Skin epidermis (tissue), 12 donors: ENCODE measurements around the gene SELENOV.
A peak's percentile ranks its signal among the peaks of the same experiment; 100 is the strongest.

Source experiments
- H3K27ac ChIP-seq, 21 experiments: fragments of 200-600 bp; sonication (generic) in 11 of 21; one replicate each; pipeline ENCODE4 v1.5.0; 2020; ENCODE audit warnings: mild to moderate bottlenecking in 3 of 21, inconsistent platforms in 2 of 21, moderate library complexity in 2 of 21
- H3K4me3 ChIP-seq, 7 experiments: fragments of 200-600 bp; sonication (generic) in 2 of 7; one replicate each; pipeline ENCODE4 v1.5.0; 2020; ENCODE audit warnings: inconsistent platforms in 2 of 7, mild to moderate bottlenecking in 2 of 7, moderate library complexity in 1 of 7

The SELENOV gene

GRCh38 chr19:39550197-39550596, 35.3 kb downstream of the SELENOV start:
- Histone ChIP-seq H3K27ac (no peak overlapping the region), H3K4me3 (no peak overlapping the region)

GRCh38 chr19:39553082-39553652, 38.2 kb downstream of the SELENOV start:
- H3K4me3 ChIP-seq, result no peak overlapping the region
- H3K27ac ChIP-seq, result no peak overlapping the region

DNA sequence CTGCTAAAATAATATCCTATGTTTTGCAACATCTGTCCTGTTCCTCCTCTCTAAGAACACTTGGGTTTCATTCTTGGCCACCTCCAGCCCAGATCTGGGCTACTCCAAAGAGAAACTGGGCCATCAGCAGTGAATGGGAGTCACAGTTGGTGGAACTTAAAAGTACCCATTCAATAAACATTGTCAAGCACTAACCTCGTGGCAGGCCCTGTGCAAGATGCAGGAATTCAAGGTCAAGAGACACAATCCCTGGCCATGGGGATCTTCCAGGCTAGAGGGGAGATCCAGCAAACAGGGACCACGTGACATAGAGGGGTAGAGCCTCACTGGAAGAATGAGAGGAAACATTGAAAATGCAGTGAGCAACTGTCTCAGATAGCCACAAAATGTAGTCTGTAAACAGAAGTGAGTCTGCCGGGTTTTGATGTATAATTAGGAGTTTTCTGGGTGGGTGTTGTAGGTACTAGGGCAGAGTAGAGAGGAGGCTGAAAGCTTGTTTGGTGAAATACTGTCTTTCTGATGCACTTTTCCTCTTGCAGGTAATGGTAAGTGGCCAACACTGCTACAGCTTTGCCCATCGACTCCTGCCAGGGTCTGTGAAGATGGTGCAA, 39.9 kb downstream of the SELENOV start:
- Histone ChIP-seq H3K27ac (no peak overlapping the region), H3K4me3 (no peak overlapping the region)

- H3K4me3 ChIP-seq, result no peak overlapping the region
- H3K27ac ChIP-seq, result no peak overlapping the region
Observed at GRCh38 chr19:39555883-39556282, 40.9 kb downstream of the SELENOV start.

GRCh38 chr19:39557811-39558623, 43.1 kb downstream of the SELENOV start:
- Histone ChIP-seq H3K27ac (peak overlapping the region in 4 of 21 experiments; percentile 16 to 58 (median 40)), H3K4me3 (no peak overlapping the region)

DNA sequence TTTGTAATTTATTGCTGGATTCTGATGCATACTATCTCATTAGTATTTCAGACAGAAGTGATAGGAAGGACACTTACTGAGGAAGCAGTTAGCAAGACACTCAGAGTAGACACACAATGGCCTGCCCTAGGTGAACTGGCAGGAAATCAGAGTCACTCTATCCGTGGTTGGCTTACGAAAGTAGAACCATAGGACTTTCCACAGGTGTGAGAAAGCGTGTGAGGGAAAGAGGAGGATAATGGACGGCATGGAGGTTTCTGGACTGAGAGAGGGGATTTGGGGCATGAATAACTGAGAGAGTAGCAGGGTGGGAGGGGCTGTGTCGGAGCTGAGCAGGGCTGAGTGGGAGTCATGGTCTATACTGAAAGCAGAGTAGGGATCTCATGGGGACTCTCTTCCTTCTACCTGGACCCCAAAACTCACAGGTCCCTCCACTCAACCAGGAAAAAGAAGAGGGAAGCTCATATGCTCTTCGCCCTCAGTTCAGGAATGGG, 43.7 kb downstream of the SELENOV start:
- Histone ChIP-seq H3K4me3 (no peak overlapping the region), H3K27ac (peak overlapping the region in 3 of 21 experiments; percentile 36 to 58 (median 43))

DNA sequence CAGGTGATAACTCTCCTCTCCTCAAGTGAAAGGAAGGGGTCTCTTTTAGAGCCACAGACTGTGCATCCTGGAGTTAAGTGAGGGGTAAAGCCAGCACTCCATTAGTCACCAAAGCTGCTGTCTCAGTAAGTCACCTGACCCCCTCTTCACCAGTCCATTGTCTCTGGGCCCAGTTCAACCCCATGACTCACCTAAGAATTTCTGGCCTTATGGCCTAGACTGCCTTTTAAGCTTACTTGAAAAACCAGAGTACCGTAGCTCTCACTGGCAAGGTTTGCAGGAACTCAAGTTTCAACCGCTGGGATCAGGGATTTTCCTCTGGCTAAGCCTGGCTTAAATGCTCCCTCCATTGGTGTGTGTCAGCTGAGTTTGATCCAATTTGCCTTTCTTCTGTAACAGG, 48.5 kb downstream of the SELENOV start:
- H3K4me3 ChIP-seq, result no peak overlapping the region
- no peak overlapping the region for H3K27ac ChIP-seq

- Histone ChIP-seq H3K27ac (no peak overlapping the region), H3K4me3 (no peak overlapping the region)
Observed at GRCh38 chr19:39566064-39566463, 51.1 kb downstream of the SELENOV start.

DNA sequence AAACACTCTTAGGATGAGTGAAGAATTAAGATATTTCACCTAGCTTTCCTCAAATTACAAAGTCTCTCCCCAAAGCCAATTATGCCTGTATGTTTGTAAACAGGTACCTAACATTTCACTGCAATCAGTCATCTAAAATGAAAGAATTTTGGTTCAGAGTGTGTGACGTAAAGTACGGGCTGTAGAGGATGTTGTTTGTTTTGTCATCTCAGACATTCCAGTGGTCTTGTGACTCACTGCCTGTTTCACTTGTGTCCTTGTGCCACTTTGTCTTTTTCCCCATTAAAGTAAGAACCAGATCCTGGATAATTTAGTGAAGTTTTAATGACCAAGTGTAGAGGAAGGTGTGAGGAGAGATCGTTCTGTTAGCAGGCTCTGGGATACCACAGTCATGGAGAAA, 53.7 kb downstream of the SELENOV start:
- no peak overlapping the region for H3K4me3 ChIP-seq
- no peak overlapping the region for H3K27ac ChIP-seq
